Activated CD8-positive, alpha-beta T cell treated with anti-CD3 and anti-CD28 coated beads for 36 hours (primary cell): ENCODE measurements around the gene CLRN2. TPM values are rescaled to one million over a fixed set of nuclear protein-coding genes. Genes with fewer than 3 reads are reported as not detected.

Experiments
- ATAC-seq: fragments of 200-7000 bp; cut with Tn5 transposase; one replicate; pipeline ENCODE4 v1.10.0; 2021; ENCODE audit warnings: mild to moderate bottlenecking, moderate library complexity
- CTCF ChIA-PET: fragments of 350-600 bp; sonication (Branson Sonifier 250); formaldehyde crosslinking; loops from one replicate; lab custom pipeline; 2021; ENCODE audit warnings: antibody characterized with exemption; lab: Charles Lee
- POLR2A ChIA-PET: fragments of 350-600 bp; sonication (Branson Sonifier 250); formaldehyde crosslinking; loops from one replicate; lab custom pipeline; 2021; ENCODE audit warnings: antibody characterized with exemption; lab: Charles Lee
- DNase-seq: peaks from one replicate; pipeline ENCODE4 v3.0.0-alpha.2; 2020
- H3K27ac Mint-ChIP-seq: one replicate; pipeline ENCODE4 v1.8.0; 2021; ENCODE audit warnings: mild to moderate bottlenecking, mixed read lengths
- H3K27me3 Mint-ChIP-seq: one replicate; pipeline ENCODE4 v1.8.0; 2021; ENCODE audit warnings: mixed read lengths
- H3K36me3 Mint-ChIP-seq: one replicate; pipeline ENCODE4 v1.8.0; 2021; ENCODE audit warnings: low read depth, mixed read lengths
- H3K4me1 Mint-ChIP-seq: one replicate; pipeline ENCODE4 v1.8.0; 2021; ENCODE audit warnings: low read depth, mixed read lengths
- H3K4me3 Mint-ChIP-seq: one replicate; pipeline ENCODE4 v1.8.0; 2021; ENCODE audit warnings: mild to moderate bottlenecking, moderate library complexity, mixed read lengths
- H3K9me3 Mint-ChIP-seq: one replicate; pipeline ENCODE4 v1.8.0; 2021; ENCODE audit warnings: mixed read lengths
- CTCF ChIP-seq: fragments of 200-600 bp; IDR thresholded peaks from one replicate; pipeline ENCODE4 v1.8.0; 2022; ENCODE audit warnings: antibody characterized with exemption, mild to moderate bottlenecking
- intact Hi-C: fragments of 100-400 bp; cut with micrococcal nuclease; formaldehyde crosslinking; loops from one replicate; pipeline ENCODE4 v1.10.0; 2022
- total RNA-seq, 2 experiments: library from RNA; stranded (reverse); gene quantifications; one replicate each; pipeline ENCODE4 v1.2.3, GENCODE V29; 2021

Gene CLRN2, protein sequence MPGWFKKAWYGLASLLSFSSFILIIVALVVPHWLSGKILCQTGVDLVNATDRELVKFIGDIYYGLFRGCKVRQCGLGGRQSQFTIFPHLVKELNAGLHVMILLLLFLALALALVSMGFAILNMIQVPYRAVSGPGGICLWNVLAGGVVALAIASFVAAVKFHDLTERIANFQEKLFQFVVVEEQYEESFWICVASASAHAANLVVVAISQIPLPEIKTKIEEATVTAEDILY
- not detected for total RNA-seq

- no peak for DNase-seq
- intact Hi-C loops = no loop called here
- ChIA-PET CTCF (interaction anchor here (2.3 kb wide), 1 partner anchor 16 kb away, joined by 5 read pairs; no protein-coding TSS in a partner anchor), POLR2A (no interaction called here)
- no peak for TF ChIP-seq CTCF
- Mint-ChIP-seq H3K36me3 (peaks cover 7% of the 10 kb centered on the region), H3K27ac (no peak within 1 kb of the TSS), H3K4me1 (peaks cover 23% of the 10 kb centered on the region), H3K9me3 (no peaks in the 10 kb centered on the region), H3K27me3 (peaks cover 14% of the 10 kb centered on the region), H3K4me3 (no peak within 1 kb of the TSS)
- ATAC-seq = no peak
These were observed at the start of gene CLRN2 for GRCh38 chr4:17514865-17515264. Gene CLRN2 (plus strand): TSS chr4:17515165. CDS start chr4:17515267, 102 bp downstream.

DNA sequence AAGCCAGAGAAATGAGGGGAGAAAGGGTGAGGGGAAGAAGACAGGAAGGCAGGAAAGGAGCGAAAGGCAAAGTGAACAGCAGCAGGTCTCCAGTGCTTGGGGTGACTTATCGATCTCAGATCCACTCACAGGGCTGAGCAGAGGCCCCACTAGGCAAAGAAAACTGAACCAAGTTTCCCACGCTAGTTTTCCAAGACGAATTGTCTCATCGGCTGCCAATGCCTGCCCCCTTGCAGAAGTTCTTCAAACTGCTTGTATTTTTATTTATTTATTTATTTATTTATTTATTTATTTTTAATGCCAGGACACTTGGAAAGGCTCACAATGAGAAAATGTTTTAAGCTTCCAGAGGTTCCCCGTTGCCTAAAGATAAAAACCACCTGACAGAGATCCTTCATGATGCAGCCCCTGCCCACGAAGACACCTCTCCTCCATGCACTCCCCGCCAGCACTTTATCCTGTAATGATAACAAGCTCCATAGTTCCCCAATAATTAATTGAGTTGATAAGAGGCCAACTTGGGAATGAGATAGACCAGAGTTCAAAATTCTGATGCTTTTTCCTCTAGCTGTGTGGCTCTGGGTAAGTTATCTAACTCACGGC lies 46.2 kb upstream of the CLRN2 start:
- no peak overlapping the region for H3K27ac Mint-ChIP-seq
- CTCF ChIA-PET = interaction anchor here (0.6 to 2.2 kb wide), 2 partner anchors 21 to 123 kb away, joined by 3 to 6 read pairs; no protein-coding TSS in a partner anchor
- intact Hi-C loops = no loop called here

GRCh38 chr4:17469931-17470674 lies 44.9 kb upstream of the CLRN2 start:
- H3K36me3 Mint-ChIP-seq = no peaks in the 10 kb centered on the region
- ATAC-seq (no peak), DNase-seq (no peak)
- POLR2A ChIA-PET = no interaction called here
- H3K9me3 Mint-ChIP-seq = no peaks in the 10 kb centered on the region
- no peak overlapping the region for H3K27ac Mint-ChIP-seq
- no peak for TF ChIP-seq CTCF
- intact Hi-C loops = no loop called here
- H3K4me1 Mint-ChIP-seq = peaks cover 2% of the 10 kb centered on the region
- no peak overlapping the region for H3K4me3 Mint-ChIP-seq
- CTCF ChIA-PET = interaction anchor here (2.2 to 3.8 kb wide), 4 partner anchors 13 to 123 kb away, joined by 6 to 28 read pairs (median 18); no protein-coding TSS in a partner anchor
- H3K27me3 Mint-ChIP-seq = no peaks in the 10 kb centered on the region

More for the DNA sequence above, 46.2 kb upstream of the CLRN2 start:
- DNase-seq = no peak
- ATAC-seq = no peak
- no peak for TF ChIP-seq CTCF
- peaks cover 2% of the 10 kb centered on the region for H3K4me1 Mint-ChIP-seq
- no peaks in the 10 kb centered on the region for H3K27me3 Mint-ChIP-seq
- H3K4me3 Mint-ChIP-seq = no peak overlapping the region
- POLR2A ChIA-PET = no interaction called here
- H3K36me3 Mint-ChIP-seq = no peaks in the 10 kb centered on the region
- no peaks in the 10 kb centered on the region for H3K9me3 Mint-ChIP-seq

- TF ChIP-seq CTCF = no peak
- intact Hi-C loops = no loop called here
- Mint-ChIP-seq H3K9me3 (no peaks in the 10 kb centered on the region), H3K27ac (no peak overlapping the region), H3K27me3 (no peaks in the 10 kb centered on the region), H3K4me3 (no peak overlapping the region), H3K4me1 (peaks cover 2% of the 10 kb centered on the region), H3K36me3 (no peaks in the 10 kb centered on the region)
- no peak for DNase-seq
- ChIA-PET CTCF (interaction anchor here (0.9 kb wide), 1 partner anchor 128 kb away, joined by 3 read pairs; no protein-coding TSS in a partner anchor), POLR2A (no interaction called here)
- no peak for ATAC-seq
These were observed 39.5 kb upstream of the CLRN2 start for GRCh38 chr4:17475481-17475880.

DNA sequence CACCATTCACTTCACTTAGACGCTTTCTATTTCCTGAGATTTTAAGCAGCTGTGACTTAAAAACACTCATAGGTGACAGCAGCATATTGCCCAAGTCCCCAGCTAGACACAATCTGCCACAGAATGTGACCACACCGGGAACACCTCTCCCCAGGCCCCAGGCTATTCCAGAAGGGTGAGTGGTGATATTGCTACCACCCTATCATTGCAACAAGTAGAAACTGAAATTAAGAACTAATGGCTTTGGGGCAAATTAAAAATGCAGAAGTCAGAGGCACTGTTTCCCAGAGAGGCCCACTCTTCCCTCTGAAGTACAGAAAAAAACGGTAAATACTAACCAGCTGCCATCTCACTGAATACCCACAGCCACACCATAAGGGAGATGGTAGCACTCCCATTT lies 38.1 kb upstream of the CLRN2 start:
- intact Hi-C loops = no loop called here

More for the DNA sequence above, 38.1 kb upstream of the CLRN2 start:
- no peaks in the 10 kb centered on the region for H3K36me3 Mint-ChIP-seq
- no peak overlapping the region for H3K27ac Mint-ChIP-seq
- CTCF ChIA-PET = no interaction called here
- ATAC-seq = no peak
- TF ChIP-seq CTCF = no peak
- no peak overlapping the region for H3K4me3 Mint-ChIP-seq
- no peak for DNase-seq
- H3K9me3 Mint-ChIP-seq = no peaks in the 10 kb centered on the region
- H3K27me3 Mint-ChIP-seq = no peaks in the 10 kb centered on the region
- peaks cover 2% of the 10 kb centered on the region for H3K4me1 Mint-ChIP-seq
- POLR2A ChIA-PET = no interaction called here
